Activated CD8-positive, alpha-beta memory T cell treated with anti-CD3 and anti-CD28 coated beads, Interleukin-2, amount 50 U/mL, for 1 hour (primary cell): ENCODE results near the gene DESI2.
"Not testable (repeated sequence)": the region's sequence is repeated elsewhere in the genome, so short reads cannot be mapped to it uniquely, and the experiment has no call there.

Experiments
- DNase-seq: peaks from one replicate; pipeline ENCODE4 v3.0.0-alpha.2; 2020; ENCODE audit errors: extremely low read depth

The DESI2 gene

GRCh38 chr1:244705261-244706234, 52.6 kb downstream of the DESI2 start:
- no peak for DNase-seq

GRCh38 chr1:244709076-244709475, 56.1 kb downstream of the DESI2 start:
- DNase-seq, result no peak

- no peak for DNase-seq
Measured at GRCh38 chr1:244709476-244710368, 56.8 kb downstream of the DESI2 start.

GRCh38 chr1:244710474-244711062, 57.6 kb downstream of the DESI2 start:
- no peak for DNase-seq

- no peak for DNase-seq
Measured at GRCh38 chr1:244712669-244713068, 59.7 kb downstream of the DESI2 start.

GRCh38 chr1:244713332-244713731, 60.4 kb downstream of the DESI2 start:
- DNase-seq, result no peak

- DNase-seq, result no peak
Measured at GRCh38 chr1:244727871-244728474, 75.0 kb downstream of the DESI2 start.

- DNase-seq, result no peak
Measured at GRCh38 chr1:244730153-244730933, 77.4 kb downstream of the DESI2 start.

- DNase-seq, result no peak
Measured at GRCh38 chr1:244730934-244731434, 78.1 kb downstream of the DESI2 start.

GRCh38 chr1:244731651-244732050, 78.7 kb downstream of the DESI2 start:
- no peak for DNase-seq

- no peak for DNase-seq
Measured at GRCh38 chr1:244732851-244733450, 80.0 kb downstream of the DESI2 start.

- no peak for DNase-seq
Measured at GRCh38 chr1:244735404-244735803, 82.5 kb downstream of the DESI2 start.

- DNase-seq, result no peak
Measured at GRCh38 chr1:244735876-244736561, 83.1 kb downstream of the DESI2 start.

- DNase-seq, result not testable (repeated sequence)
Measured at GRCh38 chr1:244739140-244739539, 86.2 kb downstream of the DESI2 start.

GRCh38 chr1:244740027-244740617, 87.2 kb downstream of the DESI2 start:
- DNase-seq, result not testable (repeated sequence)

GRCh38 chr1:244741692-244742091, 88.8 kb downstream of the DESI2 start:
- DNase-seq, result no peak

GRCh38 chr1:244749230-244750016, 96.5 kb downstream of the DESI2 start:
- DNase-seq, result no peak

- no peak for DNase-seq
Measured at GRCh38 chr1:244751271-244751895, 98.5 kb downstream of the DESI2 start.
